Panc1 (cell line): ENCODE data around the gene LANCL2. TPM values are rescaled to one million over a fixed set of nuclear protein-coding genes. Genes with fewer than 3 reads are reported as not detected.

ENCODE experiments used
- ATAC-seq: fragments of 200-7000 bp; cut with Tn5 transposase; 2 replicates; pipeline ENCODE4 v1.9.1; 2020; ENCODE audit warnings: mild to moderate bottlenecking, moderate library complexity
- BruUV-seq: library from RNA; stranded (reverse); fragments of 400-500 nt; replicated peaks from 2 replicates; lab custom pipeline; 2021; lab: Mats Ljungman, UMichigan
- CTCF ChIA-PET: fragments of 300-600 bp; sonication (Branson Sonifier 250); formaldehyde crosslinking; loops from one replicate; lab custom pipeline; 2022; ENCODE audit warnings: antibody characterized with exemption; lab: Charles Lee
- POLR2A ChIA-PET: fragments of 300-600 bp; sonication (Branson Sonifier 250); formaldehyde crosslinking; loops from one replicate; lab custom pipeline; 2022; ENCODE audit warnings: antibody characterized with exemption; lab: Charles Lee
- DNase-seq: peaks from one replicate; pipeline ENCODE4 v3.0.0-alpha.2; 2010; ENCODE audit warnings: low read depth, low spot score
- H3K27ac ChIP-seq: 2 replicates; pipeline ENCODE4 v1.5.1; 2011; ENCODE audit warnings: mild to moderate bottlenecking, low read length, inconsistent platforms
- H3K27me3 ChIP-seq: fragments of 200-500 bp; sonication (Bioruptor generic); 2 replicates; pipeline ENCODE4 v1.6.0; 2014; ENCODE audit warnings: low read length, inconsistent platforms; ENCODE audit not compliant: control insufficient read depth, insufficient read depth
- H3K36me3 ChIP-seq: fragments of 200-500 bp; sonication (Bioruptor generic); 2 replicates; pipeline ENCODE4 v1.5.1; 2014; ENCODE audit warnings: inconsistent platforms, mild to moderate bottlenecking, low read length, moderate library complexity; ENCODE audit not compliant: control insufficient read depth, insufficient read depth
- H3K4me1 ChIP-seq: 2 replicates; pipeline ENCODE4 v1.5.1; 2011; ENCODE audit warnings: inconsistent platforms, mild to moderate bottlenecking, low read length, moderate library complexity; ENCODE audit not compliant: control insufficient read depth, insufficient read depth
- H3K4me3 ChIP-seq, 2 experiments: 2 replicates each; pipeline ENCODE4 v1.5.1; 2011 to 2012; ENCODE audit warnings: low read depth in 2 of 2, low read length in 2 of 2, mild to moderate bottlenecking in 2 of 2, inconsistent platforms in 1 of 2, moderate library complexity in 1 of 2
- H3K9me3 ChIP-seq: fragments of 200-500 bp; sonication (Bioruptor generic); 2 replicates; pipeline ENCODE4 v1.5.1; 2014; ENCODE audit warnings: low read depth, mild to moderate bottlenecking, inconsistent platforms, low read length, moderate library complexity; ENCODE audit not compliant: control insufficient read depth, insufficient read depth
- POLR2AphosphoS5 ChIP-seq: IDR thresholded peaks from 2 replicates; pipeline ENCODE4 v1.6.1; 2012; ENCODE audit warnings: mild to moderate bottlenecking, low read depth, low read length, moderate library complexity
- SIN3A ChIP-seq: IDR thresholded peaks from 2 replicates; pipeline ENCODE4 v1.6.1; 2012; ENCODE audit warnings: low read depth, mild to moderate bottlenecking, low read length, moderate library complexity, borderline replicate concordance; ENCODE audit not compliant: insufficient read depth
- TCF7L2 ChIP-seq: IDR thresholded peaks from 2 replicates; pipeline ENCODE4 v1.6.1; 2011; ENCODE audit warnings: mild to moderate bottlenecking, low read depth, low read length, inconsistent platforms
- in situ Hi-C: cut with HindIII; loops from 2 replicates; pipeline ENCODE4 v1.10.0; 2016; ENCODE audit warnings: low sequenced_read_pairs, low pct_unique_long_range_greater_than_20kb
- intact Hi-C: fragments of 100-400 bp; cut with micrococcal nuclease; formaldehyde crosslinking; loops from one replicate; pipeline ENCODE4 v1.10.0; 2022; ENCODE audit not compliant: unreplicated experiment
- total RNA-seq: library from RNA; stranded (reverse); gene quantifications from one replicate; pipeline ENCODE4 v1.2.1, GENCODE V29; 2021; ENCODE audit not compliant: unreplicated experiment
- TF ChIP-seq, protein P1 (sequence below), 2 experiments: IDR thresholded peaks; 2 replicates each; pipeline ENCODE4 v1.6.1; 2011 to 2012; ENCODE audit warnings: low read depth in 2 of 2, control low read depth in 1 of 2, low read length in 1 of 2, mild to moderate bottlenecking in 1 of 2, moderate library complexity in 1 of 2; ENCODE audit not compliant: insufficient read depth in 1 of 2
- TF ChIP-seq, protein P2 (sequence below): fragments of 450-650 bp; IDR thresholded peaks from 2 replicates; pipeline ENCODE4 v1.5.1; 2017; ENCODE audit warnings: mild to moderate bottlenecking

The LANCL2 gene
- total RNA-seq, 1 experiment from 2014 or later: 30.6 TPM

DNA sequence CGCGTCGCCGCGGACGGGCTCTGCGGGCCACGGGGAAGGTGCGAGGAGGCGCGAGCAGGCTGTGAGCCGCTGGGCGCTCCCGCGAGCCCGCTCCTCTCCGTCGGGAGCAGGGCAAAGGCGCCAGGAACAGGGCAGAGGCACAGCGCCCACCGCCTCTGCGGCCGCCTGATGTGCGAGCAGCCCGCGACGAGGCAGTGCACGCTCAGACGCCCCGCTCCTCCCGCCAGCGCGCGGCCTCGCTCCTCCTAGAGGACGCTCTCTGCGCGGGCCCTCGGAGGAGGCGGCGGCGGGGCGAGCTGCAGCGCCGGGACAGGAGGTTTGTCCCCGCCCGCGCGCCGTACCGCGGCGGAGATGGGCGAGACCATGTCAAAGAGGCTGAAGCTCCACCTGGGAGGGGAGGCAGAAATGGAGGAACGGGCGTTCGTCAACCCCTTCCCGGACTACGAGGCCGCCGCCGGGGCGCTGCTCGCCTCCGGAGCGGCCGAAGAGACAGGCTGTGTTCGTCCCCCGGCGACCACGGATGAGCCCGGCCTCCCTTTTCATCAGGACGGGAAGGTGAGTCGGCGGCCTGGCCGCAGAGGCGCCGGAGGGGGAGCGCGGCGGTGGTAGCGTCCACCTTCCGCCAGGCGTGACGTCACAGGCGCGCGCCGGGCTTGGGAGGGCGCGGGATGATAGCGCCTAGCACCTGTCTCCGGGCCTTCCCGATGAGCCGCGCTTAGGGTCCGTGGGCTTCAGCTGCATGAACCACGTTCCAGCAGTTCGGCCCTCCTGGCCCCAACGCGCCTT lies 731 bp downstream of the LANCL2 start:
- in situ Hi-C loops (no loop called here), intact Hi-C loops (no loop called here)
- ChIA-PET POLR2A (interaction anchor here (0.5 to 0.7 kb wide), 2 partner anchors 43 to 207 kb away, joined by 4 to 9 read pairs; no protein-coding TSS in a partner anchor), CTCF (no interaction called here)
- no TSS peak for BruUV-seq
- ATAC-seq: peak; percentile 94
- Histone ChIP-seq H3K9me3 (no peaks in the 10 kb centered on the region), H3K4me1 (peaks cover 18% of the 10 kb centered on the region), H3K4me3 (peak overlapping the region; percentile 85 to 99), H3K36me3 (peaks cover 5% of the 10 kb centered on the region; the same call in 1 of the 2 replicates), H3K27ac (peak overlapping the region; percentile 96), H3K27me3 (no peaks in the 10 kb centered on the region)
- peak; percentile 74 for DNase-seq
- TF ChIP-seq TCF7L2 (peak; percentile 70; the same call in 1 of the 2 replicates), POLR2AphosphoS5 (peak; percentile 95), SIN3A (peak; percentile 66; the same call in 1 of the 2 replicates)
- TF ChIP-seq, protein P1, sequence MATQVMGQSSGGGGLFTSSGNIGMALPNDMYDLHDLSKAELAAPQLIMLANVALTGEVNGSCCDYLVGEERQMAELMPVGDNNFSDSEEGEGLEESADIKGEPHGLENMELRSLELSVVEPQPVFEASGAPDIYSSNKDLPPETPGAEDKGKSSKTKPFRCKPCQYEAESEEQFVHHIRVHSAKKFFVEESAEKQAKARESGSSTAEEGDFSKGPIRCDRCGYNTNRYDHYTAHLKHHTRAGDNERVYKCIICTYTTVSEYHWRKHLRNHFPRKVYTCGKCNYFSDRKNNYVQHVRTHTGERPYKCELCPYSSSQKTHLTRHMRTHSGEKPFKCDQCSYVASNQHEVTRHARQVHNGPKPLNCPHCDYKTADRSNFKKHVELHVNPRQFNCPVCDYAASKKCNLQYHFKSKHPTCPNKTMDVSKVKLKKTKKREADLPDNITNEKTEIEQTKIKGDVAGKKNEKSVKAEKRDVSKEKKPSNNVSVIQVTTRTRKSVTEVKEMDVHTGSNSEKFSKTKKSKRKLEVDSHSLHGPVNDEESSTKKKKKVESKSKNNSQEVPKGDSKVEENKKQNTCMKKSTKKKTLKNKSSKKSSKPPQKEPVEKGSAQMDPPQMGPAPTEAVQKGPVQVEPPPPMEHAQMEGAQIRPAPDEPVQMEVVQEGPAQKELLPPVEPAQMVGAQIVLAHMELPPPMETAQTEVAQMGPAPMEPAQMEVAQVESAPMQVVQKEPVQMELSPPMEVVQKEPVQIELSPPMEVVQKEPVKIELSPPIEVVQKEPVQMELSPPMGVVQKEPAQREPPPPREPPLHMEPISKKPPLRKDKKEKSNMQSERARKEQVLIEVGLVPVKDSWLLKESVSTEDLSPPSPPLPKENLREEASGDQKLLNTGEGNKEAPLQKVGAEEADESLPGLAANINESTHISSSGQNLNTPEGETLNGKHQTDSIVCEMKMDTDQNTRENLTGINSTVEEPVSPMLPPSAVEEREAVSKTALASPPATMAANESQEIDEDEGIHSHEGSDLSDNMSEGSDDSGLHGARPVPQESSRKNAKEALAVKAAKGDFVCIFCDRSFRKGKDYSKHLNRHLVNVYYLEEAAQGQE (IDR thresholded peaks at IDR 0.05; ENCODE audit: insufficient read depth in 1 of 2, low read depth in 2 of 2, low read length in 1 of 2): peak in 1 of 2 experiments; percentile 35; a peak in 1 of 4 replicates
- TF ChIP-seq, protein P2, sequence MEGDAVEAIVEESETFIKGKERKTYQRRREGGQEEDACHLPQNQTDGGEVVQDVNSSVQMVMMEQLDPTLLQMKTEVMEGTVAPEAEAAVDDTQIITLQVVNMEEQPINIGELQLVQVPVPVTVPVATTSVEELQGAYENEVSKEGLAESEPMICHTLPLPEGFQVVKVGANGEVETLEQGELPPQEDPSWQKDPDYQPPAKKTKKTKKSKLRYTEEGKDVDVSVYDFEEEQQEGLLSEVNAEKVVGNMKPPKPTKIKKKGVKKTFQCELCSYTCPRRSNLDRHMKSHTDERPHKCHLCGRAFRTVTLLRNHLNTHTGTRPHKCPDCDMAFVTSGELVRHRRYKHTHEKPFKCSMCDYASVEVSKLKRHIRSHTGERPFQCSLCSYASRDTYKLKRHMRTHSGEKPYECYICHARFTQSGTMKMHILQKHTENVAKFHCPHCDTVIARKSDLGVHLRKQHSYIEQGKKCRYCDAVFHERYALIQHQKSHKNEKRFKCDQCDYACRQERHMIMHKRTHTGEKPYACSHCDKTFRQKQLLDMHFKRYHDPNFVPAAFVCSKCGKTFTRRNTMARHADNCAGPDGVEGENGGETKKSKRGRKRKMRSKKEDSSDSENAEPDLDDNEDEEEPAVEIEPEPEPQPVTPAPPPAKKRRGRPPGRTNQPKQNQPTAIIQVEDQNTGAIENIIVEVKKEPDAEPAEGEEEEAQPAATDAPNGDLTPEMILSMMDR: peak; percentile 57

DNA sequence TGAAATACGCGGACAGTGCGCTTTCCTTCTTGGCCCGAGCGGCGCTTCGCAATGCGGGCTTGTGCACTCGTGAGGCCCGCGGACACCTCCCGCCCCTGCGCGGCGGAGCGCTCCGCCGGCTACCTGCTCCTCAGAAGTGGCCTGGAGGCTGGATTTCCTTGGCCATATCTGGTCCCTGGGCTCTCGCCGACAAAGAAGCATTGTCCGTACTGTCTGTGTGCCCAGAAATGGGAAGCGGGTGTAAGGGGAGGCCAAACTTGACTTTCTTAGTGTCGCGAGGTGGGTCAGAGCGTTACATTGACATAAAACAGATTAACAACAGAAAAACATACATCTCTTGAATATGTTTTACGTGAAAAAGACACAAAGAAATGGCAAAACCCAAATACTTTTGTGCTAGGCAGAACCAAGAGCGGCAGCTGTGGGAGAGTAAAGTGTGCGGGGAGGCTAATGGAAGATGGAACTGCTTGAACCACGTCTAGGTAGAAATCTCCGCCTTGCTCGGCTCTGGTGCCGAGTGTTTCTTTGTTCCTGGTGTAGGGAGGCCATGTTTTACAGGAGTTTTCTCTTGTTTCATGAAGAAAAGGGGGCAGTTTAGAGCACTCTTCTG lies 1.4 kb downstream of the LANCL2 start:
- in situ Hi-C loops (no loop called here), intact Hi-C loops (no loop called here)
- Histone ChIP-seq H3K27me3 (no peaks in the 10 kb centered on the region), H3K4me1 (peaks cover 18% of the 10 kb centered on the region), H3K4me3 (peak overlapping the region; percentile 85 to 99), H3K36me3 (peaks cover 5% of the 10 kb centered on the region; the same call in 1 of the 2 replicates), H3K27ac (peak overlapping the region; percentile 96), H3K9me3 (no peaks in the 10 kb centered on the region)
- ChIA-PET CTCF (no interaction called here), POLR2A (no interaction called here)
- BruUV-seq: no TSS peak
- peak; percentile 26 for ATAC-seq
- no peak for TF ChIP-seq POLR2AphosphoS5
- TF ChIP-seq, protein P1 (IDR thresholded peaks at IDR 0.05; ENCODE audit: insufficient read depth in 1 of 2, low read depth in 2 of 2, low read length in 1 of 2): no peak
- no peak for TF ChIP-seq TCF7L2
- TF ChIP-seq SIN3A: no peak
- no peak for DNase-seq
